Nephron (organoid): ENCODE results near the gene NEK10.

Experiments used
- H3K27ac Mint-ChIP-seq, 3 experiments: 2 replicates each; pipeline ENCODE4 v1.8.0; 2020; ENCODE audit warnings: mixed read lengths in 3 of 3, mild to moderate bottlenecking in 2 of 3, moderate library complexity in 1 of 3
- H3K27me3 Mint-ChIP-seq: 2 replicates; pipeline ENCODE4 v1.8.0; 2021; ENCODE audit warnings: low read depth, mild to moderate bottlenecking, moderate library complexity, mixed read lengths
- H3K36me3 Mint-ChIP-seq: 2 replicates; pipeline ENCODE4 v1.8.0; 2020; ENCODE audit warnings: low read depth, mixed read lengths
- H3K4me1 Mint-ChIP-seq: 2 replicates; pipeline ENCODE4 v1.8.0; 2020; ENCODE audit warnings: mixed read lengths
- H3K4me3 Mint-ChIP-seq, 3 experiments: 2 replicates each; pipeline ENCODE4 v1.8.0; 2020; ENCODE audit warnings: mild to moderate bottlenecking in 3 of 3, mixed read lengths in 3 of 3, moderate library complexity in 2 of 3
- H3K9me3 Mint-ChIP-seq: 2 replicates; pipeline ENCODE4 v1.8.0; 2020; ENCODE audit warnings: mixed read lengths
- CTCF ChIP-seq, 3 experiments: fragments of 200-600 bp; sonication (generic); IDR thresholded peaks; one replicate each; pipeline ENCODE4 v1.5.0; 2021; ENCODE audit warnings: antibody characterized with exemption in 3 of 3; ENCODE audit not compliant: unreplicated experiment in 3 of 3

NEK10 gene

GRCh38 chr3:27094721-27095120 lies 274.5 kb downstream of the NEK10 start:
- Mint-ChIP-seq H3K4me1 (peaks cover 26% of the 10 kb centered on the region), H3K9me3 (no peaks in the 10 kb centered on the region), H3K27ac (no peak overlapping the region), H3K27me3 (peaks cover 5% of the 10 kb centered on the region), H3K4me3 (no peak overlapping the region), H3K36me3 (no peaks in the 10 kb centered on the region)
- no peak for TF ChIP-seq CTCF (IDR thresholded peaks at IDR 0.05; ENCODE audit: unreplicated experiment in 3 of 3)

GRCh38 chr3:27093771-27094170 lies 275.4 kb downstream of the NEK10 start:
- H3K27me3 Mint-ChIP-seq = peaks cover 5% of the 10 kb centered on the region
- H3K27ac Mint-ChIP-seq = no peak overlapping the region
- no peak overlapping the region for H3K4me3 Mint-ChIP-seq
- H3K4me1 Mint-ChIP-seq = peaks cover 26% of the 10 kb centered on the region
- H3K9me3 Mint-ChIP-seq = no peaks in the 10 kb centered on the region
- no peaks in the 10 kb centered on the region for H3K36me3 Mint-ChIP-seq
- no peak for TF ChIP-seq CTCF (IDR thresholded peaks at IDR 0.05; ENCODE audit: unreplicated experiment in 3 of 3)

GRCh38 chr3:27090275-27091041 lies 278.7 kb downstream of the NEK10 start:
- peaks cover 38% of the 10 kb centered on the region for H3K4me1 Mint-ChIP-seq
- no peaks in the 10 kb centered on the region for H3K9me3 Mint-ChIP-seq
- H3K36me3 Mint-ChIP-seq = no peaks in the 10 kb centered on the region
- H3K27me3 Mint-ChIP-seq = peaks cover 5% of the 10 kb centered on the region
- H3K4me3 Mint-ChIP-seq = peak overlapping the region in 1 of 3 experiments; percentile 47
- TF ChIP-seq CTCF (IDR thresholded peaks at IDR 0.05; ENCODE audit: unreplicated experiment in 3 of 3) = no peak
- peak overlapping the region in 2 of 3 experiments; percentile 61 to 74 for H3K27ac Mint-ChIP-seq

- H3K4me3 Mint-ChIP-seq = peak overlapping the region in 1 of 3 experiments; percentile 47
- H3K4me1 Mint-ChIP-seq = peaks cover 34% of the 10 kb centered on the region
- no peak for TF ChIP-seq CTCF (IDR thresholded peaks at IDR 0.05; ENCODE audit: unreplicated experiment in 3 of 3)
- no peaks in the 10 kb centered on the region for H3K9me3 Mint-ChIP-seq
- no peaks in the 10 kb centered on the region for H3K36me3 Mint-ChIP-seq
- peak overlapping the region in 2 of 3 experiments; percentile 5 to 61 for H3K27ac Mint-ChIP-seq
- no peaks in the 10 kb centered on the region for H3K27me3 Mint-ChIP-seq
These were observed 279.5 kb downstream of the NEK10 start for GRCh38 chr3:27089645-27090044.

- H3K4me1 Mint-ChIP-seq = peaks cover 31% of the 10 kb centered on the region
- H3K4me3 Mint-ChIP-seq = no peak overlapping the region
- H3K36me3 Mint-ChIP-seq = no peaks in the 10 kb centered on the region
- no peaks in the 10 kb centered on the region for H3K9me3 Mint-ChIP-seq
- H3K27ac Mint-ChIP-seq = peak overlapping the region in 1 of 3 experiments; percentile 5
- TF ChIP-seq CTCF (IDR thresholded peaks at IDR 0.05; ENCODE audit: unreplicated experiment in 3 of 3) = no peak
- H3K27me3 Mint-ChIP-seq = no peaks in the 10 kb centered on the region
These were observed 280.1 kb downstream of the NEK10 start for GRCh38 chr3:27089068-27089467.
